Eye (tissue), 1 donor: ENCODE results near the gene C1orf174.

Source experiments
- DNase-seq: peaks from one replicate; pipeline ENCODE4 v3.0.0-alpha.2; 2015

C1orf174 gene

GRCh38 chr1:3900150-3900968 is at the start of gene C1orf174:
C1orf174 (minus strand) TSS chr1:3900272; CDS start chr1:3900186, 86 bp downstream.
- peak; percentile 100 for DNase-seq

GRCh38 chr1:3948344-3948743 is 48.3 kb upstream of the C1orf174 start:
- no peak for DNase-seq

- no peak for DNase-seq
Measured at GRCh38 chr1:3945916-3946840, 46.1 kb upstream of the C1orf174 start.

GRCh38 chr1:3945222-3945621 is 45.1 kb upstream of the C1orf174 start:
- no peak for DNase-seq

- peak; percentile 37 for DNase-seq
Measured at GRCh38 chr1:3944578-3945125, 44.6 kb upstream of the C1orf174 start.

GRCh38 chr1:3943806-3944577 is 43.9 kb upstream of the C1orf174 start:
- no peak for DNase-seq

GRCh38 chr1:3943123-3943431 is 43.0 kb upstream of the C1orf174 start:
- no peak for DNase-seq

GRCh38 chr1:3942416-3943122 is 42.5 kb upstream of the C1orf174 start:
- no peak for DNase-seq

GRCh38 chr1:3940754-3941345 is 40.8 kb upstream of the C1orf174 start:
- peak; percentile 34 for DNase-seq

GRCh38 chr1:3940081-3940753 is 40.1 kb upstream of the C1orf174 start:
- DNase-seq = peak; percentile 50

- DNase-seq = no peak
Measured at GRCh38 chr1:3939242-3940080, 39.4 kb upstream of the C1orf174 start.

GRCh38 chr1:3932156-3932919 is 32.3 kb upstream of the C1orf174 start:
- DNase-seq = no peak

- no peak for DNase-seq
Measured at GRCh38 chr1:3931007-3931912, 31.2 kb upstream of the C1orf174 start.

GRCh38 chr1:3930301-3931006 is 30.4 kb upstream of the C1orf174 start:
- no peak for DNase-seq

GRCh38 chr1:3929126-3929525 is 29.1 kb upstream of the C1orf174 start:
- DNase-seq = peak; percentile 24

GRCh38 chr1:3928586-3928985 is 28.5 kb upstream of the C1orf174 start:
- no peak for DNase-seq

- no peak for DNase-seq
Measured at GRCh38 chr1:3926956-3927355, 26.9 kb upstream of the C1orf174 start.

- no peak for DNase-seq
Measured at GRCh38 chr1:3925762-3926161, 25.7 kb upstream of the C1orf174 start.
